GM18861 (cell line): Measurements from ENCODE around the gene YAE1.
A peak's percentile ranks its signal among the peaks of the same experiment; 100 is the strongest.
"Not testable (repeated sequence)": the region's sequence is repeated elsewhere in the genome, so short reads cannot be mapped to it uniquely, and the experiment has no call there.

Experiments used
- ATAC-seq: cut with Tn5 transposase; IDR thresholded peaks from one replicate; pipeline ENCODE4 v1.9.1; 2021; ENCODE audit not compliant: unreplicated experiment

The YAE1 gene, protein sequence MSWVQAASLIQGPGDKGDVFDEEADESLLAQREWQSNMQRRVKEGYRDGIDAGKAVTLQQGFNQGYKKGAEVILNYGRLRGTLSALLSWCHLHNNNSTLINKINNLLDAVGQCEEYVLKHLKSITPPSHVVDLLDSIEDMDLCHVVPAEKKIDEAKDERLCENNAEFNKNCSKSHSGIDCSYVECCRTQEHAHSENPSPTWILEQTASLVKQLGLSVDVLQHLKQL

DNA sequence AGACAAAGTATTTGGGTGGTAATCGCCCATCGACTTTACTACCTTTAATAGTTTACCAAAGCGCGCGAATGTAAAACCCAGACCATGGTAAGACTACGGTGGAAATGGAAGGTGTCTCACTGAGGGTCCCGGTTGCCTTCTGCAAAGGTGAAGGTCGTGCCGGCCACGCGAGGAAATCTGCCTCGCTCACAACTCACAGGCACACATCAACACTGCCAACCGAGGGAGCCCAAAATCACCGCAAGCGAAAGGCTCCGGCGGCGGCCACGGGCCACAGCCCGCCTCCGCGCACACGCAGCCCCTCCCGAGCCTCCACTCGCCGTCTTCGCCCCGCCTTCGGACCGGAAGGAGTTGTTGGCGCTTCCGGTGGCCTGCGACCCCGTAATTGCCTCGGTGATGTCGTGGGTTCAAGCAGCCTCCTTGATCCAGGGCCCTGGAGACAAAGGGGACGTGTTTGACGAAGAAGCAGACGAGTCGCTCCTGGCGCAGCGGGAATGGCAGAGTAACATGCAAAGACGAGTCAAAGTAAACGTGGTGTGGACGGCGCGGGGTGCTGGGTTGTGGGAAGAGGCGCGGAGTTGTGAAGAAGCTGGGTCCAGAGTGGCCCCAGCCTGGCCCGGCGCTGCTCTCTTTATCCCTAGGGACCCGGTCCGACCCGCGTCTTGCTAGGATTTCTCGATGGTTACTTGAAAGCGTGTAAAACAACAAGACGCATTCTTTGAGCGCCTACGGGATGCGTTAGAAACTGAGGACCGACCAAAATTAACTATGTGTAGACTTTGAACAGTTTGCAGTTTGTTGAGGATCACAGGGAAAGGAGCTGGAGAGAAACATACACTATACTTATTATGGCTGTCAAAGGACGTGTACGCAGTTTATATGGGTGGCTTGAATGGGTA, at the start of gene YAE1:
Gene YAE1, plus strand, starts transcription at position 382 of the 899 bp plus-strand sequence. Its CDS starts 15 bp downstream, at position 397.
- peak; percentile 96 for ATAC-seq

DNA sequence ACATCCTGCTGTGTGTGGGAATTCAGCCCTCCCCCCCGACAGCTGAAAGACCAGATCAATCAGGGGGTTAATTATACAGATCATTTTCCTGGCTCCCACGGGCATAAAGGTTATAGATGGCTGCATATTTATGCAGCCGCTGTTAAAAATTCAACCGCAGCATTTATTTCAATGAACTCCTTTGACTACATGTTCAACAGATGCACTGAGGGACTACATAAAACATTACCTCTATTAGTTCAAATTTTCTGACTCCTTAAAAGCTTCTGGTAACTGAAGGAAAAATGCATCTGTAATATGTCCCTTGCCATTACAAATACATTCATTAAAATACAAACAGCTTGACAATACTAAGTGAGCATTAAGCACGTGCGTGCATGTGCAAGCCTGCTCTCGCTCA, 49.7 kb upstream of the YAE1 start:
- ATAC-seq: no peak

GRCh38 chr7:39517240-39517639, 49.0 kb upstream of the YAE1 start:
- no peak for ATAC-seq

DNA sequence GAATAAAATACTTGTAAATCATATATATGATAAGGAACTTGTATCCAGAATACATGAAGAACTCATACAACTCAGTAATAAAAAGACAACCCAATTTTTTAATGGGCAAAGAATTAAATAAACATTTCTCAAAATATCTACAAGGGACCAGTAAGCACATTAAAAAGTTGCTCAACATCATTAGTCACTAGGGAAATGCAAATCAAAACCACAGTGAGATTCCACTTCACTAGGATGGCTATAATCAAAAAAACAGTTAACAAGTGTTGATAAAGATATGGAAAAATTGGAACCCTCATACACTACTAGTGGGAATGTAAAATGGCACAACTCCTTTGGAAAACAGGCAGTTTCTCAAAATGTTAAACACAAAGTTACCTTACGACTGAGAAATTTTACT, 40.3 kb upstream of the YAE1 start:
- no peak for ATAC-seq

- no peak for ATAC-seq
These were observed 39.5 kb upstream of the YAE1 start for GRCh38 chr7:39526666-39527065.

GRCh38 chr7:39527296-39527695, 38.9 kb upstream of the YAE1 start:
- ATAC-seq: no peak

DNA sequence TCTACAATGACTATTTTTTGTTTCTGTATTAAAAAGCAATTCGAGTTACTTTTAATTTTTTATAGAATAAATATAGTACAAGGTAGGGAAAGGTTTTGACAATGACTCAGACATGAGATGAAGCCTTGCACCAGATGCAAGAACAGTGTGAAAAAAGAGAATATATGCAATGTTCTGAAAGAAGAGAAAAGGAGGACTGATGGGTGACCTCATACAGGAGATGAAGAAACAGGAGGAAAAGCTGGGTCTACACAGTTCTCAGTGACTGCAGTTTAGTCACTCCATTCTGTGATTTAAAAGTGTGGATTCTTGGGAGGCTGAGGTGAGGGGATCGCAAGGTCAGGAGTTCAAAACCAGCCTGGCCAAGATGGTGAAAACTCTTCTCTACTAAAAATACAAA, 38.3 kb upstream of the YAE1 start:
- ATAC-seq: no peak

- no peak for ATAC-seq
These were observed 37.4 kb upstream of the YAE1 start for GRCh38 chr7:39528849-39529248.

GRCh38 chr7:39529582-39529981, 36.6 kb upstream of the YAE1 start:
- no peak for ATAC-seq

DNA sequence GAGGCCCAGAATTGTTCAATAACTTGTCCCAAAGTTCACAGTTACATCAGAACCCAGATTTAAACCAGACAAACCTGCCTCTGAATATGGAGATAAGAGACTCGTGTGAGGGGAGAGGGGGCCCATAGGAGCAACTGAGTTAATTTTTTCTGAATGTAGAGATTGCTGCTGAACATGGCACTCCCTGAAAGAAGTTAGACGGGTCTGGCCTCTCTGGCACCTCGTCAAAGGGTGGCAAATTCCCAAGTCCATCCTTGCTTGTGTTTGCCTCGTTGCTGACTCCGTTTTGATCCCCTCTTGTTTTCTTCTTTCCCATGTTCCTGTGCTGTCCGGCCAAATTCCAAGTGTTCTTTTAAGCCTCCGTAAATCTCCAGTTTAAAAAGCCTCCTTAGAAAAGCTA, 35.2 kb upstream of the YAE1 start:
- ATAC-seq: no peak

DNA sequence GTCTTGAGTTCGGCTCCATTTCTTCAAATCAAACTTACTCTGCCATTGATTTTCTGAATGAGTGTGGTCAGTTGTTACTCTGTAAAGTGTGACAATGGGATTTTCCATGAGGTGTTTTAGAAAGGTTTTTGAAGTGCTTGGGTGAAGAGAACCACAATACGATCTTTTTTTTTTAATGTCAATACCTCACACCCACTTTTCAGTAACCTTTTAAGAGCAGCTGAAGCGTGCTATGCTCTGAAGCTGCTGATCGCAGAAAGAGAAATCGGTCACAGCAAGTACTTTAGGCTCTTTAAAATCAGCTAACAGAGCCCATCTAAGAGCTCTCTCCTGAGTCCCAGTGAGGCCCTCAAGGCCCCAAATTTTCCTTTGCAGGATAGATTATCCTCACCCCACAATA, 34.4 kb upstream of the YAE1 start:
- no peak for ATAC-seq

- no peak for ATAC-seq
These were observed 33.4 kb upstream of the YAE1 start for GRCh38 chr7:39532832-39533231.

DNA sequence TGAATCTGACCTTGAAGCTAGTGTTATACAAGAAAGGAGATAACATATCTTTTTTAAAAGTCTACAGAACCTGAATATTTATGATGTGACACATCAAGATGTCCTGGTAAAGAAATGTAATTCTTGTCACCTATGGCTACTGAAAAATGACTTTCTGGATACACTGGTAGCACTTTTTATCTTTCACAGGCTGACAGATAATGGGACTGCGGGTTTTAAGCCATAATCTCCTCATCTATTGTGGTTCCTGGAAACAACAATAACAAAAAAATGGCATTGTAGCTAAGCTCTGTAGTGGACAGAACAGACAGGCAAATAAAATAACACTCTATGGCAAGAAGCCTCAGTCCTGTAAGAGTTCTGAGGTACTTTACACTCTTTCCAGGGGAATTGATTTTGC, 31.6 kb upstream of the YAE1 start:
- ATAC-seq: no peak

DNA sequence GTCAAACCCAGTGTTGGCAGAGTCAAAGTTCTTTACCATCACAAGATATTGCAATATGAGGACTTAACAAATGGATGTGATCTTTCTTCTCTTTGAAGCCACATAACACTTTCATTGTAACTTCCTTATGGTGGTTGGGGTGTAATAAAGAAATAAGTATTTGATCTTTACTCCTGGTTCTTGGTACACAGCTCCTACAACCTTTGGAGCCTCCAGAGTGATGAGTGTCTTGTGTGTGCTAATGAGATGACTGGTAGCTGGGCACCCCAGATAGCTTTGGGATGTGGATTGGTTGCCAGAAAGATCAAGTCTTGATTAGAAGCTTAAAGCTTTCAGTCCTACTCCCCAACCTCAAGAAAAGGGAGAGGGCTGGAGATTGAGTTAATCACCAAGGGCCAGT, 31.1 kb upstream of the YAE1 start:
- ATAC-seq: no peak

GRCh38 chr7:39535720-39536119, 30.5 kb upstream of the YAE1 start:
- no peak for ATAC-seq

DNA sequence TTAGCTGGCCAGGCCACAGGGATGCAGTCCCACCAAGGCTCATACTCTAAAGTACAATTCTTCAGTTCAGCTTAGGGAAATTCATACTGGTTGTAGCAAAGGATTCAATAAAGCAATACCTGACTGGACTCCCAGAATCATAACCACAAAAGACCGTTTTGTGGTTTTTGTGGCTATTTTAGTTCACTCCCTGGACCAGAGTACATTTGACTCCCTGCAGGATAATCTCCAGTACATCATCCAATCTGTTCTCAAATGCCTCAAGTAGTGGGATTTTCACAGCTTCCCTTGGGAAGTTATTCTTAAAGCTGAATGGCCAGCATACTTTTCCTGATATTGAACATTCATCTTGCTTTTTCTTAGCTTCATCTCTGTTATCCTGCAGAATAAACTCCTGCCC, 29.3 kb upstream of the YAE1 start:
- no peak for ATAC-seq

DNA sequence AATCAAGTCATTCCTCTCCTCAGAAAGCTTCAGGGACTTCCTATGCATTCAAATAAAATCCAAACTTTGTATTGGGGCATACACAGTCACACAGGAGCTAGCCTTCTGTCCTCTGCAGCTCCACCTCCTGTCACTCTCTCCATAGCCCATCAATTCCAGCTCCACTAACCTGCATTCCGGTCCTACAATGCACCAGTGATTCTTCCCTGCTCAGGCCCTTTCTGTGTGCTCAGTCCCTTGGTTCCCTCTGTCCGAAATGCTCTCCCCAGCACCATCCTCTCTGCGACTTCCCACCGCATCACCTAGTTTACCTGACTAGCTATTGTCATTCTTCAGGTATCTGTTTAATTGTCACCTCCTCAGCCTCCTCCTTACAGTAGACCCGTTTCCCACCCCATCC, 26.4 kb upstream of the YAE1 start:
- no peak for ATAC-seq

DNA sequence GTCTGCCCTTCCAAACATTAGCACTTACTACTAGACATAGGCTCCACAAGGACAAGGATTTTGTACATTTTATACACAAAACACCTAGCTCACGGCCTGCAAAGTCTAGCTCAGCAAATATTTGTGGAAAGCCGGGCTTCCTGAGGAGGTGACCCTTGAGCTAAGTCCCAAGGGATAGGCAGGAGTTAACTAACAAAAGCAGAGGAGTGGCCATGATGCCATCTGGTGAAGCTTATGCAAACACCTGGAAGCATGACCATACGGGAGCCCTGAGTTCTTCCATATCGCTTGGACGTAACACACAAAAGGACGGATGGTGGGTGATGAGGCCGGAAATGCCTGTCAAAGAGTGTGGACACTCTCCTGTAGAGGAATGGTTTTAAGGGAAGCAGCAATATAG, 25.9 kb upstream of the YAE1 start:
- no peak for ATAC-seq

- ATAC-seq: no peak
These were observed 24.7 kb upstream of the YAE1 start for GRCh38 chr7:39541511-39541910.

DNA sequence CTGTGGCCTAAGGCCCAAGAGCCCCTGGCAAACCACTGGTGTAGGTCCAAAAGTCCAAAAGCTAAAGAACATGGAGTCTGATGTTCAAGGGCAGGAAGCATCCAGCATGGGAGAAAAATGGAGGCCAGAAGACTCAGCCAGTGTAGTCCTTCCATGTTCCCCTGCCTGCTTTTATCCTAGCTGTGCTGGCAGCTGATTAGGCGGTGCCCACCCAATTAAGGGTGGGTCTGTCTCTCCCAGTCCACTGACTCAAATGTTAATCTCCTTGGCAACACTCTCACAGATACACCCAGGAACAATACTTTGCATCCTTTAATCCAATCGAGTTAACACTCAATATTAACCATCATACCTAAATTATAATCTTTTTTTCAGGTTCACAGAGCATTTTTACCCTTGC, 21.4 kb upstream of the YAE1 start:
- not testable (repeated sequence) for ATAC-seq

DNA sequence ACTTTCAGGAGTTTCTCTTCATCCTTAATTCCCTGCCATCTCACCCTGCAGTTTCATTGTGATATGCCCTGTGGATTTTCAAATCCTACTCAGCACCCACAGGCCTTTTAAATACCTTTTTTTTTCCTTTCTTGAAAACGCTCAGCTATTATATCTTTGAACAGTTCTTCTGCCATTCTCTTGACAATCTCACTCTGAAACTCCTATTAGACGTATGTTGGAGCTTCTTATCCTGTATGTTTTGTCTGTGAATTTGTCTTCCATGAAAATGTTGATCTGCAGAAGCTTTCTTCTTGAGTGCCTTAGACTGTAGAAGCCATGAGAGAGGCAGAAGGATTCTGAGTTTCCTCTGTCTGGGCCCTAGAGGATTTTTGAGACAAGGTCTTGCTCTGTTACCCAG, 18.9 kb upstream of the YAE1 start:
- ATAC-seq: no peak

DNA sequence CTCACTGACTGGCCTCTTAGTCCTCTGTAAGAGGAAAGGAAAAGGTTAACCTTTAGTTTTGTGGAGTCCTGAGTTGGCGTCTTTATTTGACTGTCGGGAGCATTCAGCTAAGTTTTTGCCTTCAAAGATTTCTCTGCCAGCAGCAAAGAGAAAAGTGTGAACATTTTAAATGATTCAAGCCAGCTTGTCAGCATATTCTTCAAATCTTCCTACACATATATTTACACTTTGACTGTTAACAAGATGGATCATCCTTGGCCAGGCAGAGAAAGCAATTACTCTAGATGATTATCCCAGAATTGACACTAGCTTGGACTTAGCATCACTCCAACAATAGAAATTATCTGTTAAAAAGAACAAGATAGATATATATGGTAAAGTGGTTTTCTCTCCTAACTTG, 15.8 kb upstream of the YAE1 start:
- ATAC-seq: no peak

- no peak for ATAC-seq
These were observed 12.8 kb upstream of the YAE1 start for GRCh38 chr7:39553436-39553835.
